Endodermal cell (in vitro differentiated cells): ENCODE results near the gene CCNI2. TPM values are rescaled to one million over a fixed set of nuclear protein-coding genes. Genes with fewer than 3 reads are reported as not detected.

Source experiments
- DNase-seq: peaks from one replicate; pipeline ENCODE4 v3.0.0-alpha.2; 2017
- H3K27ac ChIP-seq: 2 replicates; pipeline ENCODE4 v1.5.1; 2013; ENCODE audit warnings: mild to moderate bottlenecking, low read depth, low read length, moderate library complexity
- H3K27me3 ChIP-seq: 2 replicates; pipeline ENCODE4 v1.6.1; 2013; ENCODE audit warnings: mild to moderate bottlenecking, low read length, moderate library complexity; ENCODE audit not compliant: insufficient read depth, control insufficient read depth, poor library complexity, severe bottlenecking
- H3K36me3 ChIP-seq: 2 replicates; pipeline ENCODE4 v1.7.0; 2013; ENCODE audit warnings: mild to moderate bottlenecking, low read length, moderate library complexity; ENCODE audit not compliant: control insufficient read depth, insufficient read depth
- H3K4me1 ChIP-seq: one replicate; pipeline ENCODE4 v1.7.0; 2013; ENCODE audit warnings: low read length; ENCODE audit not compliant: control insufficient read depth, insufficient read depth
- H3K4me3 ChIP-seq: 2 replicates; pipeline ENCODE4 v1.5.1; 2013; ENCODE audit warnings: mild to moderate bottlenecking, low read length, moderate library complexity
- H3K9ac ChIP-seq: 2 replicates; pipeline ENCODE4 v1.6.1; 2013; ENCODE audit warnings: mild to moderate bottlenecking, low read length, moderate library complexity; ENCODE audit not compliant: poor library complexity, severe bottlenecking; ENCODE audit errors: extremely low read depth
- H3K9me3 ChIP-seq: 2 replicates; pipeline ENCODE4 v1.6.1; 2013; ENCODE audit warnings: mild to moderate bottlenecking, low read length, moderate library complexity; ENCODE audit not compliant: control insufficient read depth
- H3K27ac Mint-ChIP-seq: 2 replicates; pipeline ENCODE4 v1.8.0; 2020; ENCODE audit warnings: mixed read lengths
- H3K27me3 Mint-ChIP-seq: 2 replicates; pipeline ENCODE4 v1.8.0; 2021; ENCODE audit warnings: mild to moderate bottlenecking, mixed read lengths; ENCODE audit not compliant: insufficient read depth
- H3K36me3 Mint-ChIP-seq: 2 replicates; pipeline ENCODE4 v1.8.0; 2020; ENCODE audit warnings: low read depth, mixed read lengths
- H3K4me1 Mint-ChIP-seq: 2 replicates; pipeline ENCODE4 v1.8.0; 2020; ENCODE audit warnings: mixed read lengths
- H3K4me3 Mint-ChIP-seq: 2 replicates; pipeline ENCODE4 v1.8.0; 2020; ENCODE audit warnings: mild to moderate bottlenecking, moderate library complexity, mixed read lengths
- H3K9me3 Mint-ChIP-seq: 2 replicates; pipeline ENCODE4 v1.8.0; 2020; ENCODE audit warnings: mild to moderate bottlenecking, mixed read lengths
- CTCF ChIP-seq: fragments of 200-600 bp; sonication (generic); conservative IDR thresholded peaks from 2 replicates; pipeline ENCODE4 v1.5.0; 2021; ENCODE audit warnings: antibody characterized with exemption, mild to moderate bottlenecking
- WGBS, 2 experiments: methylation state at CpG; one replicate each; pipeline versions ENCODE4 v1.1.5 to v1.1.7; 2013; ENCODE audit warnings: missing lambda C conversion rate in 2 of 2, mixed read lengths in 1 of 2; ENCODE audit not compliant: insufficient coverage in 1 of 2, insufficient read length in 1 of 2; 5-methylcytosine and 5-hydroxymethylcytosine counted together
- total RNA-seq, 2 donors: library from RNA; stranded (reverse); fragmentation: NEBNext Ultra II Directional in 1 of 2; extraction: Animal tissue kit (Norgen Biotek cat#: 25700) in 1 of 2; gene quantifications; 2 replicates in 1 of 2; 3 replicates in 1 of 2; pipeline ENCODE4 v1.2.1, GENCODE V29; 2021

The CCNI2 gene
- total RNA-seq, 2 donors from 2014 or later = 1.2 to 1.3 TPM

GRCh38 chr5:132764671-132765238 is 17.5 kb downstream of the CCNI2 start:
- Histone ChIP-seq H3K4me1 (no peaks in the 10 kb centered on the region), H3K9me3 (no peaks in the 10 kb centered on the region), H3K27ac (no peak overlapping the region), H3K27me3 (no peaks in the 10 kb centered on the region), H3K9ac (no peak overlapping the region), H3K36me3 (peaks cover 24% of the 10 kb centered on the region), H3K4me3 (no peak overlapping the region)
- H3K27me3 Mint-ChIP-seq = no peaks in the 10 kb centered on the region
- peak; percentile 36 for DNase-seq
- 89 to 91% methylated on average over 5 to 7 of the region's 7 CpGs for WGBS, 2 experiments
- no peak overlapping the region for H3K27ac Mint-ChIP-seq
- H3K9me3 Mint-ChIP-seq = no peaks in the 10 kb centered on the region
- peaks cover 29% of the 10 kb centered on the region for H3K36me3 Mint-ChIP-seq
- H3K4me1 Mint-ChIP-seq = no peaks in the 10 kb centered on the region
- TF ChIP-seq CTCF = no peak
- no peak overlapping the region for H3K4me3 Mint-ChIP-seq

GRCh38 chr5:132765311-132766019 is 18.2 kb downstream of the CCNI2 start:
- Histone ChIP-seq H3K27me3 (no peaks in the 10 kb centered on the region), H3K27ac (no peak overlapping the region), H3K4me3 (no peak overlapping the region), H3K36me3 (peaks cover 24% of the 10 kb centered on the region), H3K4me1 (peaks cover under 1% of the 10 kb centered on the region), H3K9me3 (no peaks in the 10 kb centered on the region), H3K9ac (no peak overlapping the region)
- peak; percentile 37 for DNase-seq
- WGBS, 2 experiments = 95 to 100% methylated on average over 10 to 12 of the region's 12 CpGs
- no peak for TF ChIP-seq CTCF
- H3K4me3 Mint-ChIP-seq = no peak overlapping the region
- H3K4me1 Mint-ChIP-seq = no peaks in the 10 kb centered on the region
- peaks cover 22% of the 10 kb centered on the region for H3K36me3 Mint-ChIP-seq
- H3K27me3 Mint-ChIP-seq = no peaks in the 10 kb centered on the region
- H3K9me3 Mint-ChIP-seq = no peaks in the 10 kb centered on the region
- H3K27ac Mint-ChIP-seq = no peak overlapping the region

DNA sequence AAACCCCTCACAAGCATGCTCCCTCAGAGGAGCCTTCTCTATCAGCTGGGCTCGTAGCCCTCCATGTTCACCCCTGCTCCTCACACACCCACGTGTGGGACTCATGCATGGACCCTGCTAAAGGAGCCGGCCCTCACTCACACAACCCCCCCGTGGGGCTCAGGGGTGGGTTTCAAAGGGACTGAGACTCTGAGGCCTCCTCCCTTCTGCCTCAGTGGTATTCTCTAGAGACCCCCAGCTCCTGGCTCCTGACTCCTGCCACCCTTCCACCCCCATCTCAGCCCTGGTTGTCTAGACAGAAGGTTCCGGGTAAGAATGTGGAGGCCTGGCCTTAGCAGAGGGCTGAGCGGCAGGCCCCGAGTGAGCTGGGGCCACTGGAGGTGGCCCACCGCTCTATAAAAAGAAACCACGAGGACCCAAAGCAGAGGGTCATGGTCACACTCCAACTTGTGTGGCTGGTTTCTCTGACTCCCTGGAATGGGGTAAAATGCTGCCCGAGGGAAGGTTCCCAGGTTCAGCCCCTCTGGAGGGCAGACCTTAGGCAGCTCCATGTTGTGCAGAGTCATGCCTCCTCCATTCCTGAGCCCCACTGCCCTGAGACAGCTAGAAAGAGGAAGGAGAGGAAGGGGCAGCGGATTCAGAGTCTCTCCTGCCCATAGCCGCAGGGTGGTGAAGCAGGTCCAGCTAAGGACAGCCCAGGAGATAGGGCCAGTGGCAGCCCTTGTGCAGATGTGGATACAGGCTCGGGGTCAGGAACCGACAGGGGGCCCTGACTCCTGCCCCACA is 19.0 kb downstream of the CCNI2 start:
- Histone ChIP-seq H3K4me1 (peaks cover 3% of the 10 kb centered on the region), H3K27me3 (no peaks in the 10 kb centered on the region), H3K9ac (no peak overlapping the region), H3K9me3 (no peaks in the 10 kb centered on the region), H3K27ac (no peak overlapping the region), H3K4me3 (no peak overlapping the region), H3K36me3 (peaks cover 24% of the 10 kb centered on the region)
- peaks cover 16% of the 10 kb centered on the region for H3K36me3 Mint-ChIP-seq
- H3K27me3 Mint-ChIP-seq = no peaks in the 10 kb centered on the region
- no peak overlapping the region for H3K27ac Mint-ChIP-seq
- H3K4me3 Mint-ChIP-seq = no peak overlapping the region
- peaks cover 5% of the 10 kb centered on the region for H3K4me1 Mint-ChIP-seq
- no peaks in the 10 kb centered on the region for H3K9me3 Mint-ChIP-seq
- WGBS, 2 experiments = 92 to 96% methylated on average over 12 to 14 of the region's 14 CpGs
- TF ChIP-seq CTCF = no peak
- no peak for DNase-seq
